A549 treated with CpdA at 1 μM for 4 hours (cell line): Measurements from ENCODE around the gene RPP21. TPM values are rescaled to one million over a fixed set of nuclear protein-coding genes. Genes with fewer than 3 reads are reported as not detected.

Source experiments
- total RNA-seq: library from RNA; stranded (reverse); fragments of 200-300 nt; extraction: Qiagen RNA extraction; gene quantifications from 5 replicates; pipeline ENCODE4 v1.2.3, GENCODE V29; 2022; ENCODE audit warnings: low read depth

RPP21 gene
- total RNA-seq: 62.1 to 74.0 TPM (median 66.6 TPM) in 5 replicates

DNA sequence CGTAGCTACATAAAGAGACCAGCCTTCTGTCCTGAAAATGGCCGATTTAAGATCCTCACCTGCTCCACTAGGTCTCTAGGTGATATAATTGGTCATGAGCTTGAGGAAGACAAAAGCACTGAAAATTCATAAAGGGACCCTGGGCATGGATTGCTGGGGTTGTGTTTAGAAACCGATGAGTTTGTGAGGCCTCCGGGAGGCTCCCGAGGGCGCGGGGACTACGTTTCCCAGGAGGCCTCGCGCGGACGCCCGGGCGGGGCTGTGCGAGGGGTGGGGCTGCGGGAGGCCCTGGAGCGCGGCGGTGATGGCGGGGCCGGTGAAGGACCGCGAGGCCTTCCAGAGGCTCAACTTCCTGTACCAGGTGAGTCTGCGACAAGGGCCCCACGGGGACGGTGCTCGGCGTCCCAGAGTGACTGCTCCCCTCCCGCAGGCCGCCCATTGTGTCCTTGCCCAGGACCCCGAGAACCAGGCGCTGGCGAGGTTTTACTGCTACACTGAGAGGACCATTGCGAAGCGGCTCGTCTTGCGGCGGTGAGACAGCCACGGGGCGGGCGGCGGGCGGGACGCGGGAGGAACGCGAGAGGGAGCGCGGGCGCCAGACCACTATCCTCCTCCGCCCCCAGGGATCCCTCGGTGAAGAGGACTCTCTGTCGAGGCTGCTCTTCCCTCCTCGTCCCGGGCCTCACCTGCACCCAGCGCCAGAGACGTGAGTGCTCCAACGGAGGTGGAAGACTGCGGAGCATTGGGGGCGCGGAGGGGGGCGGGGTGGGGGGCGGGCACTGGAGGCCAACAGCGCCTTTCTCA is at the start of gene RPP21:
Gene RPP21 (plus strand): TSS at position 289 of the 804 bp plus-strand sequence. CDS start 16 bp downstream, at position 305.

DNA sequence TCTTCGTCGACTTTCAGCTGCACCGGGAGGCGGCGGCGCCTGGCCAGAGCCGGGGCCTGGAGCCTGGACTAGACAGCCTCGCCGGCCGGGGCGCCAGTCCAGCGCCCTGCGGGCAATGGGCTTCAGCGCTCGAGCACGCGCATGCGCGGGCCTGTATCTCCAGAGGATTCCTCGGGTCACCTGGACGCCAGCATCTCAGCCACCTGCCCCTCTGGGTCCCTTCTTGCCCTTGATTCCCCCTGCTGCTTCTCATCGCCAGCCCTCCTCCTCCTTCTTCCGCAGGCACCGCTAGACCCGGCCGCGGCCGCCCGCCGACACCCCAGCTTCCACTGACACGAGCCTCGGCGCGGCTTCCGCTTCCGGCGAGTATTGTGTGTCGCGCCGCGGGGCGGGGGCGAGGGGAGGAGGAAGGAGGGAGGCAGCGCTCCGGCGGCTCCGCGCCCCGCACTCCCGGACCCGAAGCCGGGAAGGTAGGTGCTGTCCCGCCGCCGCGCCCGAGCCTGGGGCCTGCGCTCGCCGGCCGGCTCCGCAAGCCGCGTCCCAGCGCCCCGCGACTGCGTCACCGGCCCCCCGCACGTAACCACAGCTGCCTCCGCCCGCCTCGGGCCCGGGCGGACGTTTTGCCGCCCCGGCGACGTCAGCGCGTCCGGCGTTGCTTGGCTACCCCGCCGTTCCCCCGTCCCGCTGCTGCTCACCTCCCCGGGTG is 18.3 kb upstream of the RPP21 start, which contains the start of gene TRIM39:
Gene TRIM39 (plus strand): TSS at position 402 of the 706 bp plus-strand sequence. CDS start 2,391 bp downstream, outside the sequence.

Other genes with a start within 250 kb of the RPP21 start
- gene TRIM31, start 232.1 kb upstream of the RPP21 start, total RNA-seq: 1.2 to 2.1 TPM (median 2.1 TPM) in 5 replicates
- not detected in 5 replicates for gene TRIM40, start 209.0 kb upstream of the RPP21 start, total RNA-seq
- not detected in 5 replicates for gene TRIM10, start 183.9 kb upstream of the RPP21 start, total RNA-seq
- 0.29 TPM in 1 of 5 replicates, not detected in the others for gene TRIM15, start 181.6 kb upstream of the RPP21 start, total RNA-seq
- 24.8 to 27.3 TPM (median 25.7 TPM) in 5 replicates for gene TRIM26, start 131.8 kb upstream of the RPP21 start, total RNA-seq
- gene TRIM39, start 18.2 kb upstream of the RPP21 start, total RNA-seq: 6.6 to 8.2 TPM (median 7.5 TPM) in 5 replicates
- gene HLA-E, start 144.4 kb downstream of the RPP21 start, total RNA-seq: 62.1 to 69.3 TPM (median 62.6 TPM) in 5 replicates
- gene GNL1, start 211.3 kb downstream of the RPP21 start, total RNA-seq: 30.5 to 38.6 TPM (median 34.5 TPM) in 5 replicates
- gene PRR3, start 212.1 kb downstream of the RPP21 start, total RNA-seq: 14.6 to 17.0 TPM (median 15.0 TPM) in 5 replicates
- gene ABCF1, start 226.3 kb downstream of the RPP21 start, total RNA-seq: 50.8 to 66.2 TPM (median 55.3 TPM) in 5 replicates